Bronchial epithelial cell (primary cell): Measurements from ENCODE around the gene SLC39A11. TPM values are rescaled to one million over a fixed set of nuclear protein-coding genes. Genes with fewer than 3 reads are reported as not detected.

ENCODE experiments used
- DNase-seq: peaks from one replicate; pipeline ENCODE4 v3.0.0-alpha.2; 2010; ENCODE audit warnings: low read depth
- FAIRE-seq: peaks from 2 replicates; lab custom pipeline; 2011; peaks lifted over from hg19 to GRCh38; lab: Jason Lieb, UNC
- H3K27me3 ChIP-seq: 2 replicates; pipeline ENCODE4 v1.5.1; 2011; ENCODE audit warnings: low read length; ENCODE audit not compliant: control insufficient read depth, insufficient read depth
- H3K36me3 ChIP-seq: 2 replicates; pipeline ENCODE4 v1.5.1; 2011; ENCODE audit warnings: low read length; ENCODE audit not compliant: control insufficient read depth, insufficient read depth
- H3K4me3 ChIP-seq: 2 replicates; pipeline ENCODE4 v1.5.1; 2011; ENCODE audit warnings: mild to moderate bottlenecking, low read depth, low read length, control low read depth
- CTCF ChIP-seq: IDR thresholded peaks from 2 replicates; pipeline ENCODE4 v1.5.1; 2011; ENCODE audit warnings: mild to moderate bottlenecking, moderate library complexity, low read length, control low read depth, inconsistent platforms; ENCODE audit not compliant: insufficient read depth, severe bottlenecking
- total RNA-seq: library from RNA; depleted of rRNA; stranded (reverse); fragments of >200 nt; gene quantifications from 2 replicates; pipeline ENCODE4 v1.2.1, GENCODE V29; 2014

The SLC39A11 gene
- total RNA-seq, 1 donor from 2014 or later: 23.4 TPM

GRCh38 chr17:72794152-72794551 lies 298.3 kb downstream of the SLC39A11 start:
- no peak for TF ChIP-seq CTCF
- H3K36me3 ChIP-seq: no peaks in the 10 kb centered on the region
- no peak for FAIRE-seq
- no peak overlapping the region for H3K4me3 ChIP-seq
- DNase-seq: no peak
- no peaks in the 10 kb centered on the region for H3K27me3 ChIP-seq

DNA sequence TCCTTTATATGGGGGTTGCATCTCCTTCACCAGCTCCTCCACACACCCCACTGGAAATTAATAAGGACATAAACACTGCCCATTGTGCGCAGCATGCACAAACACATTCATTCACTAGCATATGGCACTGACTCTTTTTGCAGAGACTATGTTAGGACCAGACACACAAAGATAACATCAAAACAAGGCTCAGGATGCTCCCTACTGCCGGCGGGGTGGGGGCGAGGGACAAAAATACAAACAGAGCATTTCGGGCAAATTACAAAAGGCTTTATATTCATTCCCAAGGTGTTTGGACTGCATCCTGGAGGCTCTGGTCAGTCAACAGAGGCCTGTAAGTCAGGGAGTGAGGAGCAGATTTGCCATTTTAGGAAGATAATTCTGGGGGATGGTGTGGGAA lies 299.7 kb downstream of the SLC39A11 start:
- Histone ChIP-seq H3K27me3 (no peaks in the 10 kb centered on the region), H3K4me3 (no peak overlapping the region), H3K36me3 (no peaks in the 10 kb centered on the region)
- no peak for TF ChIP-seq CTCF
- DNase-seq (no peak), FAIRE-seq (no peak)

DNA sequence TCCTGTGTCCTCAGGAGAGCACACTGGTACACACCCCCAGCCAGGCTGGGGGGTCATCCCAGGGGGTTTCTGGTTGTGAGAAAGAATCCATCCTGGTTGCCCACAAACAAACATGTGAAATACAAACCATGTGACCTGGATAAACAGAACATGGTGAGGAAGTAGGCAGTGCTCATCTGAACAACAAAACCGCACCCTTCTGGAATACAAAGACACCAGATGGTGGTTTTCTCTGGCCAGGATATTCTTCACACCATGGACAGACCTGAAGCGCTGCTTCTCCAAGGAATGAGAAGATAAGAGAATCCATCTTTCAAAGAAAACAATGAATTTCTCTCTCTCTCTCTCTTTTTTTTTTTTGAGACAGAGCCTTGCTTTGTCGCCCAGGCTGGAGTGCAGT lies 302.3 kb downstream of the SLC39A11 start:
- no peak for TF ChIP-seq CTCF
- no peaks in the 10 kb centered on the region for H3K27me3 ChIP-seq
- FAIRE-seq: peak; percentile 7

GRCh38 chr17:72789711-72790110 lies 302.8 kb downstream of the SLC39A11 start:
- Histone ChIP-seq H3K27me3 (no peaks in the 10 kb centered on the region), H3K4me3 (no peak overlapping the region), H3K36me3 (no peaks in the 10 kb centered on the region)
- no peak for TF ChIP-seq CTCF
- FAIRE-seq: no peak
- no peak for DNase-seq

More for the DNA sequence above, 302.3 kb downstream of the SLC39A11 start:
- Histone ChIP-seq H3K4me3 (no peak overlapping the region), H3K36me3 (no peaks in the 10 kb centered on the region)
- no peak for DNase-seq

DNA sequence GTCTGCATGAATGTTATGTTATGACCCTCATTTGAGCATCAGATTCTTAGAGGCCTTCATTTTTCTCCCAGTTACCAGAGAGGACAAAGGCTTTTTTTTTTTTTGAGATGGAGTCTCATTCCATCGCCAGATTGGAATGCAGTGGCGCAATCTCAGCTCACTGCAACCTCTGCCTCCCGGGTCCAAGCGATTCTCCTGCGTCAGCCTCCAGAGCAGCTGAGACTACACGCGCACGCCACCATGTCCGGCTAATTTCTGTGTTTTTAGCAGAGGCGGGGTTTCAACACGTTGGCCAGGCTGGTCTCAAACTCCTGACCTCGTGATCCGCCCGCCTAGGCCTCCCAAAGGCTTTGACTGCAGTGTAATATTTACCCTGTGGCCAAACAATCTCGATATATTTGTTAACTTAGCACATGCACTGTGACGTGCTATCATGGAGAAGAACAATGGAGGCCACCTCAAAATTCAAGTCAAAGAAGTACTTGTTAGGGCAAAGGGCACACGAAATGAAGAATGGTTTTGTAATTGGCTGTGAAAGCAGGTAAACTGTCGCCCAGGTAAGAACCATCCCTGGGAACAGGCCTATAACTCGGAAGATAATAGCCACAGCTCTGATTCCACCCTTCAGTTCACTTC lies 303.4 kb downstream of the SLC39A11 start:
- Histone ChIP-seq H3K27me3 (no peaks in the 10 kb centered on the region), H3K36me3 (no peaks in the 10 kb centered on the region), H3K4me3 (no peak overlapping the region)
- FAIRE-seq (no peak), DNase-seq (peak; percentile 17)
- TF ChIP-seq CTCF: no peak

DNA sequence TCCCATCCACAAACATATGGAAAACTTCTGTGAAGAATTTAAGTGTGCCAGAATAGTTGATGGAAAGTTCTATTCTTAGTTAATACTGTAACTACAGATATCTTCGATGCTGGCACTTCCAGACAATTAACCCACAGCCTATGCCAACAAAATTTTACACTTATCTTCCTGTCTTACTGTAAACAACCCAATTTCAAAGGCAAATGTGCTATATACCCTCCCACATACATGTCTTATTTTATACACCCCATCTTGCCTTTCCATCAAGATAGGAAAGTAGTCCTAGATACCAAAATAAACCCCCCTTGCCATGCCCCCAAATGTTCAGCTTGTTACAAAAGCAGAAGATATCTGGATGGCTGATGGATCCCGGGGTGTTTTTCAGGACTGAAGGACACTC lies 306.3 kb downstream of the SLC39A11 start:
- H3K27me3 ChIP-seq: no peaks in the 10 kb centered on the region
- DNase-seq: no peak
- no peaks in the 10 kb centered on the region for H3K36me3 ChIP-seq
- FAIRE-seq: no peak
- H3K4me3 ChIP-seq: no peak overlapping the region
- no peak for TF ChIP-seq CTCF
